Stimulated activated CD4-positive, alpha-beta T cell treated with anti-CD3 and anti-CD28 coated beads, Interleukin-15, amount 100 ng/mL, for 48 hours (primary cell): Measurements from ENCODE around the gene NCKAP5.

ENCODE experiments used
- DNase-seq, 2 donors: peaks; one replicate each; pipeline ENCODE4 v3.0.0-alpha.2; 2020; ENCODE audit warnings: low read depth in 2 of 2

Gene NCKAP5

GRCh38 chr2:132668189-132668823, 900.0 kb downstream of the NCKAP5 start:
- no peak for DNase-seq

- no peak for DNase-seq
Measured at GRCh38 chr2:132667706-132668105, 900.6 kb downstream of the NCKAP5 start.

- DNase-seq: no peak
Measured at GRCh38 chr2:132665401-132666140, 902.7 kb downstream of the NCKAP5 start.

DNA sequence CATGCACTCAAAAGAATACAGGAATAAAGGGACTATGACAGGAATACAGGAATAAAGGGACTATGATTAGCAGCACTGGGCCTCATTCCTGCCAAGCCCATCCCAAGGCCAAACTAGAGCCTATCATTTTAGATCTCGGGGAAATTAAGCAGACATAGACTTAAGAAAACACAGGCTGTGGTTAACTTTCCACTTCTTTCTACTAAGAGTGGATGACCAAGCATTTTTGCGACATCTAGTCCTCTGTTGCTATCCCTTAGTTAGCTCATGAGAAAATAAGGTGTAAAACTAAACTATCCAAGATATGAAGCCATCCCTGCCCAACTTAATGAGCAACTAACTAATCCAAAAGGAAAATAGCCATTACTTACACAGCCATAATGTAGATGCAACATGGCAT, 904.2 kb downstream of the NCKAP5 start:
- no peak for DNase-seq

DNA sequence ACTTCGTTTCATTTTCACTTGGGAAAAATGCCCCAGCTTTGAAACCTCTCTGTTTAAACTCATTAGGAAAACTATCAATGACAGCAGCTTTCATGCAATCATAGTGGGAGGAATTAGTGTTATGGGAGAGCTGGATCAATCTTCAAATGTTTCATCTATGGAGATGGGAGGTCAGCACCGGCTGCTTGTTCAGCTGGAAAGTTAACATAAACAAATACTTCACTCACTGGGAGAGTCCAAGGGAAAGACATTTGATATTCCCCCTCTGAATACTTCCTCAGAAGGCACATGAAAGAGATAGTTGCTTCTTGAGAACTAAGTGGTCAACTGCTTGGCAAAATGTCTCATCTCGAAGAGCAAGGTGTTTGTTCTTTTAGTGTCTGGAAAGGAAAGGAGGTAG, 905.5 kb downstream of the NCKAP5 start:
- DNase-seq: no peak

DNA sequence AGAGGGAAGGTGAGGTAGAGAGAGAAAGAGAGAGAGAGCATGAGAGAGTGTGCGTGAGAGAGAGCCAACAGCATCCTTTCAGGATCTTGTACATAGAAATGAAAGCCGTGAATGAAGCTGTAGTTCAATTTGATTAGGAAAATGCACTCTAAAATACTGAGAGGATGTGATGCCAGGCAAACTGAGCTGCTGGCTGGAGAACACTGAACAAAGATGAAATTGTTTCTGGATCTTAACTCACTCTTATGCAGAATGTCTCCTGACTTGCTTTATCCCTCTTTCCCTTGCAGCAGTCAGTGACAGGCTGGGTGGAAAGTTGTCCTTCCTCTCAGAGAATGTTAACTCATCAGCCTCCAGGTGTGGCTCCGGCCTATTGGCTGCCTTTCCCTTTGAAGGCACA, 908.9 kb downstream of the NCKAP5 start:
- DNase-seq: no peak

- no peak for DNase-seq
Measured at GRCh38 chr2:132656266-132656975, 911.8 kb downstream of the NCKAP5 start.

GRCh38 chr2:132654968-132655367, 913.3 kb downstream of the NCKAP5 start:
- no peak for DNase-seq

- DNase-seq: no peak
Measured at GRCh38 chr2:132654335-132654734, 913.9 kb downstream of the NCKAP5 start.

DNA sequence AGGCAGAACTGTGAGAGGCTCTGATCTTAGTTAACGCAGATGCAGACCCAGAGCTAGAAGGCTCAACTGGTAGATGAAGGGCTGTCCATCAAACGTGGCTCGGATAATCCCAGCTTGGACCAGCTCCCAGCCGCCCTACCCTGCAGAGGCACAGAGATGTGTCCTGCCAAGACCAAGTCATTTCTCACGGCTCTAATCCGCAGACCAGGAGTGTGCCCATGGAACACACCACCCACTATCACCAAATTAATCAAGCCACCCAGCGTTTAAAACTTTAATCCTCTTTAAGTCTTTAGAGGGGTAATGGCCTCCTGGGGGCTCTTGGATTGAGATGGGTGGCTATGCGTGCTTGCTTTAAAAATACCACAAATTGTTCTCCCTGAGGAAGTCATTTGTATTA, 915.8 kb downstream of the NCKAP5 start:
- no peak for DNase-seq

DNA sequence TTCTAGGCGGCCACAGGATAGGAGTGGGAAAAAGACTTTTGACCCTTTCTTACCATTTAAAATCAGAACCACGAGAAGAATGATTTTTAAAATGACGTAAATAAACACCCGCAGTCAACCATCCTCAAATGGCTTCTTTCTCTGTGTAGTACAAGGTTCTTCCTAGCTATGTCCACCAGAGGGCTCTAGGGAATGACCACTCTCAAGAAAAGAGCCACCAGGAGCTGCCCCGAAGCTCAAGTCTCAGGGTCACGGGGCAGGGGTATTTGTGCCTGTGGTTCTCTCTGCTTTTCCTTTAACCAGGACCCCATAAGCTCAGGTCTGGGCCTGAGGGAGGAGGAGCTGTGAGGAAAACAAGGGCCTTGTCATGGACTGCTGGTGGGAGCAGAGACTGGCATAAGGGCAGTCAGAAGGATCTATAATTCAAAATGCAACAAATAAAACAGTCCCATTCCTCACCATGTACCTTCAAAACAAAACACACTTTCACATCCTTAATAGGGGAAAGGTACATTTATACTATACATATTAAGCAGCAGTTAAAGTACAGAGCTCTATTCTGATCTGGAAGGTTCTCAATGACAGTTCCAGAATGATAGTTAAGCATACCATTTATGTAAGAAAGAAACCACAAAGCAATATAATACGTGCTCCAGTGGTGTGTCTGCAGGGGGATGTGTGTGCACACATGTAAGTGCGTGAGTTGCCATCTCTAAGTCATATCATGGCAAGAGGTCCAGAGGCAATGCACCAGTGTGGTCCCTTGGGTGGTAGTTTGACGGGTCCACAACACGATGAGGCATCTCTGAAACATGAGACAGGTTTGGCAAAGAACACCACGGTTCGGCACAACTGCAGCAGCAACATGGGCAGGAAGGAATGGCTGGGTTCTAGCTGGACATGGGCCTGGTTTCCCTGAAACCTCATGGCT, 916.9 kb downstream of the NCKAP5 start:
- DNase-seq: no peak

DNA sequence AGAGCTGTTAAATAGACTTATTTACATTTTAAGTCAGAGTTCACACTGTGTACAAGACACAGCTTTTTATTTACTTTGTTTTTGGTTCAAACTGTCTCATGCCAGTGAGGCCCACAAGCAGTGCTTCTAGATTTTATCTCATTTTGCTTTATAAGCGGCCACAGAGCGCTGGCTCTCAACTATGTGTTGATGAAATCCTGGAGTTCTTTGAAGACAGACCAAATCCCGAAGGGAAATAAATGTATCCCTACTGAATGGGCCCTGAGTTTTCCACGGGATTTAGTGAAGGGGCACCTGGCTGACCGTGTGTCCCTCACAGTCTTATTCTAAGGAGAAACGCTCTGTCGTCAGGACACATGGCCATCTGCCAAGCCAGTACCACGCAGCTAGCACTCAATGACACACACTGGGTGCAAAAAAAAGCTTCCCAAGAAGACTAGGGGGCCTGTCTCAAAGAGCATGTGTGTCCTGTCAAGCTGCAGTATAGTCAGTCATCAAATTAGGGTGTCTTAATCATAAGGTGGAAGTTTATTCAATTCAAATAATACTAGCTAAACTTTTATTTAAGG, 921.6 kb downstream of the NCKAP5 start:
- no peak for DNase-seq

DNA sequence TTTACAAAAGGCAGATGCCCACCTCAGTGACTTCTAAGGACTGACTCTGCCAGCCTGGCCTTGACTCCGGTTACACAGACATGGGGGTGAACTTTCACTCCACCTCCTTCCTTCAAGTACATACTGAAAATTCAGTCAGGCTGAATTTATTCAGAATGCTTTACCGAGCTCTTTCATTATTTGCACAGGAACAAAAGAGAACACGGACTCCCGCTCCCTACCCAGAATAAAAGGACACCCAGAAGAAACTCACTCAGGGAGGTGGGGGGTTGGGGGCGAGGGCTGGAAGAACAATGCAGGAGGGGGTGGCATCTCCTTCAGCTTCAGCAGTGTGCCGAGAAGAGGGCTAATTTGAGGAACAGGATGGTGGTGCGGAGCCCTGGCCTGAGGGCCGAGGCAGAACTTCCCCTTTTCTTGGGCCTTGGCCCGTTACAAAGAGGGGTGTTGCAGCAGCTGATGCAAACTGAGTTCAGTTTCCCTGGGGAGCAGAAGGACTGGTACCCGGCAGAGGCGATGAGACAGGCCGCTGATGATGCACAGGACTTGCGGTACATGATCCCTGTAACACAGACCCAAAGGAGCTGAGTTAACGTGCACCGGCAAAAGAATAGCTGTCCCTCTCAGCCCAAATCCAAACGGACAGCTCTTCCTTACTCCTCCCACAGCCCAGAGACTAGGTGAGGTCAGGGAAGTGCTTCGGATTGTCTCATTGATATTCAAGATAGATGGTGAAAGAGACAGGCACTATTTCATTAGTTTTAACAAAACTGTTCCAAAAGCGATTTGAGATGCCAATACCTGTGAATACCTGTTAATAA, 922.3 kb downstream of the NCKAP5 start:
- DNase-seq: no peak

- DNase-seq: no peak
Measured at GRCh38 chr2:132645176-132645575, 923.1 kb downstream of the NCKAP5 start.

DNA sequence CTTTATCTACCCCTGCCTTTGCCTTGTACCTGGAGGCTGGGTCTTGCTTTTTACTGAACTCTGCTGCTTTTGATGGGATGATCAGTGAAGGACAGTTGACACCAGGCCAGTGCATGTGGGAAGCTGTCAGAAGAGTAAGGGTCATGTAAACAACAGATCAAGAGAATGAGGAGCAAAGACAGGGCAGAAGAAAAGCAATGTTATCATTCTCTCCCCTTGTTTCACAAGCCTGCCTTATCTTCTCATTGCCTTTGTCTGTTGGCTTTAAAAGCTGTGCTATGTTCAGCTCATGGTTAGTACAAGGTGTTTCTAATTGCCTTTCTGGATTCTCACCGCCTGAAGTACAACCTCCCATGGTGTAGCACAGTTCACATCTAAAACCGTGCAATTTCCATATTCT, 925.8 kb downstream of the NCKAP5 start:
- DNase-seq: no peak

DNA sequence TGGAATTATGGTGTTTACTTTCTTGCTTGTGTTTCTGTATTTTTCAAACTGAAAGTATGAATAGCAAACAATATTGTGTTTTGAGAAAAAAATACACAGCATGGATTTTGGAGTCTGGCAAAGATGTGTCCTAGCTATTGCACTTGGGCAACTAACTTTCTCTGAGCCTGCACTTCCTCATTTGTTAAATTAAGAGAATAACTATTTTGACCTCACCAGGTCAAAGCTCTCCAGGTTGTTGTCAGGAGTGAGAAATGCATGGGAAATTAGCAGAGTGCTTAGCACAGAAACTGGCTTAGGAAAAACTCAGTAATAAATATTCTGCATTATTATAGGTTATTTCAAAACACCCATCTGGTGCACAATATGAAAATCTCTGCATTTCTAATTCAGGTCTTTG, 926.4 kb downstream of the NCKAP5 start:
- DNase-seq: no peak

GRCh38 chr2:132640116-132640515, 928.1 kb downstream of the NCKAP5 start:
- DNase-seq: no peak

DNA sequence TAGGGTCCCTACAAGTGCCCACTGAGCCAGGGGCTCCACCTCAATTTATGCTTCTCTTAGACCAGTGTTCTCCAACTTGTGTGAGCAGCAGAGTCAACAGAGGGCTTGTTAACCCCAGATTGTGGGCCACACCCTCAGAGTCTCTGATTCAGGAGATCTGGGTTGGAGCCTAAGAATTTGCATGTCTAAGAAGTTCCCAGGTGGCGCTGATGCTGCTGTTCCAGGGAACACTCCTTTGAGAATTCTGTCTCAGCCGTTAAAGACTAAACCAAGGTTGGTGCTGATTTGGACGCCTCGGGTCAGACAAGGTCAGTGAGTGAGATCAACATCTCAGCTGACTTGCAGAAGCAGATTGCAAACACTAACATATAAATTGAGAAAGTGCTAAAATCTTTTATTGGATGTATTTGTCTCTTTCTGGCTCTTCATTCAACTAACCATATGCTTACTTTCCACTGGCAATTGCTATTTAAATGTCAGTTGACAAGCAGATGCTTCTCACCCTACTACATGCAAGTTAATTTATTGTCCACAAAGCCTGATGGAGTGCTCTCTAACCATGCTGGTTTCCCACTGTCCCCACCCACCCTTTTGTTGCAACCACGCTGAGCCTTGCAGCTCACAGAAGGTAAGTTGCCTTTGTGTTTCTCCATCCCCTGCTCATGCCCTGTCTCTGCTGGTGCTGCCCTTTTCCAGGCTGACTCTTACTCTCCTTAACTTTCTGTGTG, 929.8 kb downstream of the NCKAP5 start:
- no peak for DNase-seq

DNA sequence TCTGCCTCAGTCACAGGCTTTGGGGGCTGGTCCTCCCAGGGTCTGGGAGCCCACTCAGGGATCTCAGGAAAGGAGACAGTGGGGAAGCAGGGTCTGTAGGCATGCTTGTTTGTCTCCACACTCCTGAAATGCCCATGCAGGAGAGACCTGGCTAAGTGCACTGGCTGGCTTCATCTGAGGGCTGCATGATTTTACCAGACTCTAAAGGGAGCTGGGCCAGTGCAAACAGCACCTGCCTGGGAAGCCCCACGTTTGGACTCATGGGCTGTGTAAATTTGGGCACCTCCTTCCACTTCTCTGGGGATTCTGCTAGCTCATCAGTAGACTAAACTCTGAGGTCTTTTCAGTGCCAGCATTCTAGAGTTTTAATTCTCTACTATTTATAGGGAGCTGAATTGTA, 931.9 kb downstream of the NCKAP5 start:
- no peak for DNase-seq

GRCh38 chr2:132633635-132634034, 934.6 kb downstream of the NCKAP5 start:
- no peak for DNase-seq
